HepG2 (cell line): ENCODE data around the gene SLC28A1. TPM values are rescaled to one million over a fixed set of nuclear protein-coding genes. Genes with fewer than 3 reads are reported as not detected.

ENCODE experiments used
- ARNTL ChIP-seq: sonication (generic); formaldehyde crosslinking; IDR thresholded peaks from 2 replicates; pipeline ENCODE4 v1.4.0; 2020; ENCODE audit warnings: mild to moderate bottlenecking, missing genetic modification reagents
- CREB1 ChIP-seq, 2 experiments: fragments of 450-650 bp in 1 of 2; IDR thresholded peaks; 2 replicates each; pipeline ENCODE4 v1.6.1; 2016 to 2017; ENCODE audit warnings: control low read depth in 1 of 2, mild to moderate bottlenecking in 1 of 2, missing compliant biosample characterization in 1 of 2, missing genetic modification characterization in 1 of 2
- ELF1 ChIP-seq: sonication (generic); formaldehyde crosslinking; IDR thresholded peaks from 2 replicates; pipeline ENCODE4 v1.4.0; 2020; ENCODE audit warnings: missing genetic modification reagents
- FOXP4 ChIP-seq: sonication (generic); formaldehyde crosslinking; IDR thresholded peaks from 2 replicates; pipeline ENCODE4 v1.4.0; 2020; ENCODE audit warnings: missing genetic modification reagents
- HNF4G ChIP-seq, 2 experiments: sonication (generic) in 1 of 2; formaldehyde crosslinking in 1 of 2; IDR thresholded peaks; 2 replicates each; pipeline versions ENCODE4 v1.4.0 to v1.6.1; 2011 to 2020; ENCODE audit warnings: borderline replicate concordance in 2 of 2, low read depth in 2 of 2, mild to moderate bottlenecking in 2 of 2, low read length in 1 of 2, missing genetic modification reagents in 1 of 2, moderate library complexity in 1 of 2
- HNRNPUL1 ChIP-seq: fragments of 200-400 bp; formaldehyde crosslinking; IDR thresholded peaks from 2 replicates; pipeline ENCODE4 v1.6.1; 2017; ENCODE audit warnings: low read depth, mild to moderate bottlenecking, low read length, moderate library complexity
- HOXA5 ChIP-seq: sonication (generic); formaldehyde crosslinking; IDR thresholded peaks from 2 replicates; pipeline ENCODE4 v1.4.0; 2020; ENCODE audit warnings: missing genetic modification reagents
- MED1 ChIP-seq: sonication (generic); formaldehyde crosslinking; IDR thresholded peaks from 2 replicates; pipeline ENCODE4 v1.4.0; 2020; ENCODE audit warnings: missing genetic modification reagents
- MIER2 ChIP-seq: IDR thresholded peaks from 2 replicates; pipeline ENCODE4 v1.6.1; 2016; ENCODE audit warnings: missing biosample characterization, missing genetic modification reagents
- MIXL1 ChIP-seq: IDR thresholded peaks from 2 replicates; pipeline ENCODE4 v1.6.1; 2016
- MTA1 ChIP-seq: sonication (generic); formaldehyde crosslinking; IDR thresholded peaks from 2 replicates; pipeline ENCODE4 v1.4.0; 2020; ENCODE audit warnings: missing genetic modification reagents, mild to moderate bottlenecking, borderline replicate concordance
- NFE2 ChIP-seq: sonication (generic); formaldehyde crosslinking; IDR thresholded peaks from 2 replicates; pipeline ENCODE4 v1.4.0; 2020; ENCODE audit warnings: missing genetic modification reagents
- RORA ChIP-seq: sonication (generic); formaldehyde crosslinking; IDR thresholded peaks from 2 replicates; pipeline ENCODE4 v1.5.0; 2020; ENCODE audit warnings: mild to moderate bottlenecking, missing genetic modification reagents, moderate library complexity
- SAFB2 ChIP-seq: sonication (generic); formaldehyde crosslinking; IDR thresholded peaks from 2 replicates; pipeline ENCODE4 v1.5.1; 2020; ENCODE audit warnings: missing genetic modification reagents, low read depth, mild to moderate bottlenecking, borderline replicate concordance
- SIX1 ChIP-seq: sonication (generic); formaldehyde crosslinking; IDR thresholded peaks from 2 replicates; pipeline ENCODE4 v1.4.0; 2020; ENCODE audit warnings: missing genetic modification reagents, borderline replicate concordance
- U2AF1 ChIP-seq: fragments of 200-400 bp; formaldehyde crosslinking; optimal IDR thresholded peaks from 2 replicates; pipeline ENCODE3; 2017; ENCODE audit warnings: mild to moderate bottlenecking, low read depth, low read length
- ZFYVE20 ChIP-seq: sonication (generic); formaldehyde crosslinking; IDR thresholded peaks from 2 replicates; pipeline ENCODE4 v1.8.0; 2023; ENCODE audit warnings: low read depth, mild to moderate bottlenecking, moderate library complexity, missing genetic modification reagents, borderline replicate concordance
- ZMYM3 ChIP-seq: sonication (generic); formaldehyde crosslinking; IDR thresholded peaks from 2 replicates; pipeline ENCODE4 v1.5.1; 2020; ENCODE audit warnings: mild to moderate bottlenecking, missing genetic modification reagents
- ZNF124 ChIP-seq: sonication (generic); formaldehyde crosslinking; IDR thresholded peaks from 2 replicates; pipeline ENCODE4 v1.4.0; 2020; ENCODE audit warnings: missing genetic modification reagents
- ZNF558 ChIP-seq: sonication (generic); formaldehyde crosslinking; IDR thresholded peaks from 2 replicates; pipeline ENCODE4 v1.9.0; 2022; ENCODE audit warnings: mild to moderate bottlenecking, missing genetic modification reagents, borderline replicate concordance
- ZNF605 ChIP-seq: sonication (generic); formaldehyde crosslinking; IDR thresholded peaks from 2 replicates; pipeline ENCODE4 v1.8.0; 2022; ENCODE audit warnings: mild to moderate bottlenecking, missing genetic modification reagents
- ZNF740 ChIP-seq: sonication (generic); formaldehyde crosslinking; IDR thresholded peaks from 2 replicates; pipeline ENCODE4 v1.4.0; 2020; ENCODE audit warnings: missing genetic modification reagents
- ZNF761 ChIP-seq: sonication (generic); formaldehyde crosslinking; conservative IDR thresholded peaks from 2 replicates; pipeline ENCODE4 v1.4.0; 2020; ENCODE audit warnings: mild to moderate bottlenecking, missing genetic modification reagents
- ZNF850 ChIP-seq: sonication (generic); formaldehyde crosslinking; conservative IDR thresholded peaks from 2 replicates; pipeline ENCODE4 v1.9.0; 2021; ENCODE audit warnings: mild to moderate bottlenecking, missing genetic modification reagents
- ZSCAN21 ChIP-seq: sonication (generic); formaldehyde crosslinking; IDR thresholded peaks from 2 replicates; pipeline ENCODE4 v1.8.0; 2022; ENCODE audit warnings: mild to moderate bottlenecking, missing genetic modification reagents, moderate library complexity, borderline replicate concordance
- polyA plus RNA-seq, 8 experiments: library from polyadenylated mRNA; depleted of rRNA in 3 of 8; stranded (reverse) in 7 of 8; unstranded in 1 of 8; fragments of >200 nt; fragmentation: Illumina TruSeq in 4 of 8; extraction: Trizol in 4 of 8; gene quantifications; 2 replicates each; pipeline versions ENCODE4 v1.2.1 to v1.2.3, GENCODE V29; 2011 to 2016; ENCODE audit warnings: low read depth in 4 of 8, missing spikeins in 1 of 8, mixed read lengths in 1 of 8; ENCODE audit not compliant: insufficient read depth in 1 of 8
- total RNA-seq, 5 experiments: library from RNA; depleted of rRNA; stranded (reverse); fragments of >200 nt; fragmentation: Illumina TruSeq; extraction: Trizol; gene quantifications; 2 replicates each; pipeline ENCODE4 v1.2.3, GENCODE V29; 2016; ENCODE audit warnings: low read depth in 1 of 5

Gene SLC28A1
- total and polyA plus RNA-seq, 2 of the 13 experiments (the other 11 are each of a cell fraction or from before 2014, with no cell fraction given), result 0.31 to 5.8 TPM

GRCh38 chr15:84886211-84886983, 1.9 kb downstream of the SLC28A1 start (continued):
- TF ChIP-seq SAFB2 (no peak; the same call in 1 of the 2 replicates), HOXA5 (CRISPR knock-in tag) (no peak), FOXP4 (CRISPR knock-in tag) (peak; percentile 35; the same call in 1 of the 2 replicates), MTA1 (CRISPR knock-in tag) (peak; percentile 95), ZNF740 (no peak), SIX1 (CRISPR knock-in tag) (no peak; the same call in 1 of the 2 replicates), HNF4G (IDR thresholded peaks at IDR 0.05; ENCODE audit: borderline replicate concordance, low read depth, low read length) (peak; percentile 38; the same call in 1 of the 2 replicates), HNF4G (CRISPR knock-in tag; IDR thresholded peaks at IDR 0.05; ENCODE audit: borderline replicate concordance, low read depth) (peak; percentile 82; the same call in 1 of the 2 replicates), ZFYVE20 (CRISPR knock-in tag) (no peak), ARNTL (CRISPR knock-in tag) (peak; percentile 71), ZNF558 (CRISPR knock-in tag) (peak; percentile 46; the same call in 1 of the 2 replicates), MIER2 (CRISPR knock-in tag) (peak; percentile 33; the same call in 1 of the 2 replicates), RORA (CRISPR knock-in tag) (no peak), ZSCAN21 (CRISPR knock-in tag) (peak; percentile 57; the same call in 1 of the 2 replicates), ZNF850 (CRISPR knock-in tag) (no peak), HNRNPUL1 (no peak), U2AF1 (no peak), ELF1 (CRISPR knock-in tag) (0 out of 2 replicates have a peak, but pooled peaks have one; percentile 21), CREB1 (IDR thresholded peaks at IDR 0.05) (no peak), CREB1 (CRISPR knock-in tag; IDR thresholded peaks at IDR 0.05) (peak; percentile 68), ZNF605 (no peak; the same call in 1 of the 2 replicates), MIXL1 (no peak), ZMYM3 (CRISPR knock-in tag) (peak; percentile 90), MED1 (peak; percentile 86), NFE2 (CRISPR knock-in tag) (no peak), ZNF761 (CRISPR knock-in tag) (0 out of 2 replicates have a peak, but pooled peaks have one; percentile 62), ZNF124 (CRISPR knock-in tag) (no peak)
